Hair follicular keratinocyte (primary cell): ENCODE measurements around the gene RPL7L1. TPM values are rescaled to one million over a fixed set of nuclear protein-coding genes. Genes with fewer than 3 reads are reported as not detected.

ENCODE experiments used
- total RNA-seq: library from RNA; depleted of rRNA; stranded (reverse); fragments of >200 nt; gene quantifications from 2 replicates; pipeline ENCODE4 v1.2.3, GENCODE V29; 2015

RPL7L1 gene
- 96.4 and 119 TPM in 2 replicates for total RNA-seq

GRCh38 chr6:42879372-42880239 is at the start of gene RPL7L1:
Gene RPL7L1 (plus strand): TSS chr6:42879616. CDS start chr6:42879911, 295 bp downstream.

DNA sequence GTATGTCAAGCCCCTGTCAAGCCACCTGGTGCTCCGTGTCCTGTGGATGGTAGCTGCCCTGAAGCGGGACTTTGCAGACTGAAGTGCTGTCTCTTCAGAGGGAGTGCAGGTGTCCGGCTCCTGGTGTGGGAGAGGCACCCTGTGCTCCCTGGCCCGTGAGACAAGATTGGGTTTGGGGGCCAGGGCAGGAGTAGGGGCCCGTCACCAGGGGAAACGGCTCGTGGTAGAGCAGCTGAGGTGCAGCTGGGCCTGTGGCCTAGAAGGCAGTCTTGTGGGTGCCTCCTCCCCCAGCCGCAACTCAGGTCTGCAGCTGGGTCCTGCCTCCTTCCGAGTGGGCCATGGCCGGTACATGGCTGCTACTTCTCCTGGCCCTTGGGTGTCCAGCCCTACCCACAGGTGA is 36.3 kb downstream of the RPL7L1 start, which contains the start of gene PTCRA:
PTCRA (plus strand) TSS at position 322 of the 400 bp plus-strand sequence; CDS start at position 339, 17 bp downstream.

DNA sequence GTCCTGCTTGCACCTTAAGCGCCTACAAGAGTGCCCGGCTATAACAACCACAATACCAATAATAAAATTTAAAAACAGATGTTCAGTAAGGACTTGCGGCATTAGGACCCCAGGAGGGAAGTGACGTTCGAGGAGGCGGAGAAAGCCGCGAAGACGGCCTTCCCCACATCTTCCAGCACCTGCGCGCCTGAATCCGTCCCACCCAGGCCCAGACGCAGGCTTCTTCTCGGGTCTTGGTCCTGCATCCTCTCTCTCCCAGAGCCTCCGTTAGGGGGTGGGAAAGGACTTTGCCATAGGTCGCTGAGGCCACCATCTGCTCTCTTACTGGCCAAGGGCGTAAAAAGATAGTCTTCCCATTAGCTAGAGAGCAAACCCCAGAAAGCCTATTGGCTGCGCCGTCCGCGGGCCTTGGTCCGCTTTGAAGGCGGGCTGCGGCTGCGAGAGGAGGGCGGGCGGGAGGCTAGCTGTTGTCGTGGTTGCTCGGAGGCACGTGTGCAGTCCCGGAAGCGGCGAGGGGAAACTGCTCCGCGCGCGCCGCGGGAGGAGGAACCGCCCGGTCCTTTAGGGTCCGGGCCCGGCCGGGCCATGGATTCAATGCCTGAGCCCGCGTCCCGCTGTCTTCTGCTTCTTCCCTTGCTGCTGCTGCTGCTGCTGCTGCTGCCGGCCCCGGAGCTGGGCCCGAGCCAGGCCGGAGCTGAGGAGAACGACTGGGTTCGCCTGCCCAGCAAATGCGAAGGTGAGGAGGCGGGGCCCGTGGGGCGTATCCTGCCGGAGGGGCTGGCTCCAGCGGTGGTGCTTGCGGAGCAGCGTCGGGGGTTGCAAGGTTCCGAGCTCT is 49.8 kb downstream of the RPL7L1 start, which contains the start of gene CNPY3:
CNPY3 (plus strand) TSS at position 495 of the 835 bp plus-strand sequence; CDS start at position 586, 91 bp downstream.

Other genes with a start within 250 kb of the RPL7L1 start
- gene PRPH2, start 157.0 kb upstream of the RPL7L1 start, total RNA-seq: not detected in 2 replicates
- gene TBCC, start 133.5 kb upstream of the RPL7L1 start, total RNA-seq: 33.1 and 36.2 TPM in 2 replicates
- gene BICRAL, start 97.6 kb upstream of the RPL7L1 start, total RNA-seq: 2.1 and 4.4 TPM in 2 replicates
- gene PTCRA, start 36.4 kb downstream of the RPL7L1 start, total RNA-seq: not detected in 2 replicates
- gene CNPY3, start 49.9 kb downstream of the RPL7L1 start, total RNA-seq: 45.3 and 62.0 TPM in 2 replicates
- not detected in 2 replicates for gene GNMT, start 81.1 kb downstream of the RPL7L1 start, total RNA-seq
- gene PEX6, start 99.6 kb downstream of the RPL7L1 start, total RNA-seq: 28.0 and 37.4 TPM in 2 replicates
- gene PPP2R5D, start 105.0 kb downstream of the RPL7L1 start, total RNA-seq: 40.5 and 48.1 TPM in 2 replicates
- gene MEA1, start 134.3 kb downstream of the RPL7L1 start, total RNA-seq: 76.3 and 99.3 TPM in 2 replicates
- 61.0 and 76.7 TPM in 2 replicates for gene KLHDC3, start 134.6 kb downstream of the RPL7L1 start, total RNA-seq
- gene RRP36, start 142.0 kb downstream of the RPL7L1 start, total RNA-seq: 74.8 and 102 TPM in 2 replicates
- gene CUL7, start 174.2 kb downstream of the RPL7L1 start, total RNA-seq: 11.2 and 20.9 TPM in 2 replicates
- gene MRPL2, start 179.8 kb downstream of the RPL7L1 start, total RNA-seq: 42.7 and 67.2 TPM in 2 replicates
- gene KLC4, start 180.0 kb downstream of the RPL7L1 start, total RNA-seq: 11.6 and 14.6 TPM in 2 replicates
- 118 and 123 TPM in 2 replicates for gene PTK7, start 196.7 kb downstream of the RPL7L1 start, total RNA-seq